Kidney (tissue), 14 donors: ENCODE measurements around the gene PDE4D. TPM values are rescaled to one million over a fixed set of nuclear protein-coding genes. Genes with fewer than 3 reads are reported as not detected.

Source experiments
- DNase-seq, 5 donors: peaks; one replicate each; pipeline ENCODE4 v3.0.0-alpha.2; 2013 to 2020
- FAIRE-seq: peaks from 2 replicates; lab custom pipeline; 2012; peaks lifted over from hg19 to GRCh38; lab: Jason Lieb, UNC
- H3K27ac ChIP-seq, 2 donors: one replicate each; pipeline ENCODE4 v1.7.0; 2013; ENCODE audit warnings: low read depth in 2 of 2, low read length in 2 of 2, inconsistent platforms in 1 of 2
- H3K27me3 ChIP-seq: one replicate; pipeline ENCODE4 v1.7.1; 2013; ENCODE audit warnings: low read length, inconsistent platforms; ENCODE audit not compliant: control insufficient read depth, insufficient read depth
- H3K36me3 ChIP-seq, 3 donors: one replicate each; pipeline versions ENCODE4 v1.7.0 to v1.7.1; 2013; ENCODE audit warnings: low read length in 3 of 3, control low read depth in 1 of 3, inconsistent platforms in 1 of 3; ENCODE audit not compliant: insufficient read depth in 3 of 3, control insufficient read depth in 2 of 3
- H3K4me1 ChIP-seq, 3 donors: one replicate each; pipeline versions ENCODE4 v1.7.0 to v1.7.1; 2013; ENCODE audit warnings: low read length in 3 of 3, inconsistent platforms in 1 of 3, low read depth in 1 of 3; ENCODE audit not compliant: control insufficient read depth in 2 of 3, insufficient read depth in 2 of 3
- H3K4me3 ChIP-seq, 3 donors: one replicate each; pipeline versions ENCODE4 v1.7.0 to v1.8.1; 2013; ENCODE audit warnings: low read length in 3 of 3, control low read depth in 1 of 3, inconsistent platforms in 1 of 3
- H3K9ac ChIP-seq, 3 donors: one replicate each; pipeline versions ENCODE4 v1.7.0 to v1.7.1; 2013; ENCODE audit warnings: low read length in 3 of 3, control low read depth in 1 of 3, inconsistent platforms in 1 of 3
- H3K9me3 ChIP-seq, 3 donors: one replicate each; pipeline versions ENCODE4 v1.7.0 to v1.7.1; 2013; ENCODE audit warnings: low read length in 3 of 3, control low read depth in 1 of 3, inconsistent platforms in 1 of 3; ENCODE audit not compliant: control insufficient read depth in 2 of 3, insufficient read depth in 1 of 3
- intact Hi-C: fragments of 100-400 bp; cut with DNase I; formaldehyde crosslinking; loops from one replicate; pipeline ENCODE4 v1.11.1; 2022
- polyA plus RNA-seq: library from polyadenylated mRNA; stranded (reverse); fragments of 350-450 nt; fragmentation: Illumina TruSeq; extraction: RNeasy Lipid Tissue Mini Kit (QIAGEN cat#74804); gene quantifications from one replicate; pipeline ENCODE4 v1.2.3, GENCODE V29; 2014; ENCODE audit warnings: low read depth, low replicate concordance; ENCODE audit not compliant: insufficient read depth
- total RNA-seq: library from RNA; stranded (reverse); fragmentation: NEBNext Ultra II Directional; extraction: Animal tissue kit (Norgen Biotek cat#: 25700); gene quantifications from one replicate; pipeline ENCODE4 v1.2.1, GENCODE V29; 2021
- TF ChIP-seq, protein P1 (sequence below): IDR thresholded peaks from 3 replicates; pipeline ENCODE4 v1.5.1; 2012; ENCODE audit warnings: mild to moderate bottlenecking, moderate library complexity, borderline replicate concordance; ENCODE audit not compliant: insufficient read depth; ENCODE audit errors: extremely low read depth
- donor health status: control.
- donor health status: control.
- donor health status: control.
- donor health status: control.
- donor health status: control.
- donor health status: DM: yes; HTN: yes; CAD: no.
- donor health status: Normal renal cell carcinoma (clear cell type).

The PDE4D gene
- total and polyA plus RNA-seq, 2 donors from 2014 or later: 9.2 to 78.9 TPM

- Histone ChIP-seq H3K27me3 (no peaks in the 10 kb centered on the region), H3K9ac (no peak overlapping the region), H3K4me3 (no peak overlapping the region), H3K9me3 (no peaks in the 10 kb centered on the region), H3K4me1 (peaks cover 0 to 5% (median 2%) of the 10 kb centered on the region in 3 donors), H3K36me3 (no peaks in the 10 kb centered on the region), H3K27ac (no peak overlapping the region)
- no peak for DNase-seq
- TF ChIP-seq, protein P1, sequence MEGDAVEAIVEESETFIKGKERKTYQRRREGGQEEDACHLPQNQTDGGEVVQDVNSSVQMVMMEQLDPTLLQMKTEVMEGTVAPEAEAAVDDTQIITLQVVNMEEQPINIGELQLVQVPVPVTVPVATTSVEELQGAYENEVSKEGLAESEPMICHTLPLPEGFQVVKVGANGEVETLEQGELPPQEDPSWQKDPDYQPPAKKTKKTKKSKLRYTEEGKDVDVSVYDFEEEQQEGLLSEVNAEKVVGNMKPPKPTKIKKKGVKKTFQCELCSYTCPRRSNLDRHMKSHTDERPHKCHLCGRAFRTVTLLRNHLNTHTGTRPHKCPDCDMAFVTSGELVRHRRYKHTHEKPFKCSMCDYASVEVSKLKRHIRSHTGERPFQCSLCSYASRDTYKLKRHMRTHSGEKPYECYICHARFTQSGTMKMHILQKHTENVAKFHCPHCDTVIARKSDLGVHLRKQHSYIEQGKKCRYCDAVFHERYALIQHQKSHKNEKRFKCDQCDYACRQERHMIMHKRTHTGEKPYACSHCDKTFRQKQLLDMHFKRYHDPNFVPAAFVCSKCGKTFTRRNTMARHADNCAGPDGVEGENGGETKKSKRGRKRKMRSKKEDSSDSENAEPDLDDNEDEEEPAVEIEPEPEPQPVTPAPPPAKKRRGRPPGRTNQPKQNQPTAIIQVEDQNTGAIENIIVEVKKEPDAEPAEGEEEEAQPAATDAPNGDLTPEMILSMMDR: no peak
- FAIRE-seq: no peak
- intact Hi-C loops: no loop called here
Observed at GRCh38 chr5:59064293-59064692, 829.2 kb downstream of the PDE4D start.

GRCh38 chr5:59062986-59063683, 830.4 kb downstream of the PDE4D start:
- FAIRE-seq: no peak
- no peak overlapping the region for H3K9ac ChIP-seq
- intact Hi-C loops: no loop called here

DNA sequence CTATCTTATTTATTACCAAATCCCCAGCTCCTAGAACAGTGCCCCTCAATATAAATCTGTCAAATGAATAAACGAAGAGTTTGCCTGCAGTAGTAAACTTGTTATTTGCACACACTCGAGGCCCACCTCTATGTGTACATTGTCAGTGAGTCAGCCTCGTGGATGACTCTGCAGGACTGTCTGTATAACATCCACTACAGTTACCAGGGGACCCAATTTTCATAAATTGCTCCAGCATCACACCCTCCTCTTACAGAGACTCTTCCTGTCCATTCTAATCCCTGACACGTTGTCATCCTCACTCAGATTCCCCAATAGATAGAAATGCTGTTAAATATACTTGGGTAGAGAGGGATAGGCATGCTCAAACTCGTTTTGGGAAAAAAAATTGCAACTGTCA, 832.1 kb downstream of the PDE4D start:
- intact Hi-C loops: no loop called here
- Histone ChIP-seq H3K9ac (no peak overlapping the region), H3K27ac (no peak overlapping the region), H3K9me3 (no peaks in the 10 kb centered on the region), H3K4me3 (no peak overlapping the region), H3K36me3 (no peaks in the 10 kb centered on the region), H3K27me3 (no peaks in the 10 kb centered on the region), H3K4me1 (peaks cover 0 to 5% (median 2%) of the 10 kb centered on the region in 3 donors)
- TF ChIP-seq, protein P1: no peak
- FAIRE-seq (no peak), DNase-seq (no peak)

More at GRCh38 chr5:59062986-59063683, 830.4 kb downstream of the PDE4D start:
- Histone ChIP-seq H3K9me3 (no peaks in the 10 kb centered on the region), H3K4me3 (no peak overlapping the region), H3K27ac (peak overlapping the region in 1 of 2 donors; percentile 34), H3K36me3 (no peaks in the 10 kb centered on the region), H3K27me3 (no peaks in the 10 kb centered on the region), H3K4me1 (peaks cover 0 to 5% (median 2%) of the 10 kb centered on the region in 3 donors)
- no peak for DNase-seq
- TF ChIP-seq, protein P1: no peak
